Colonic mucosa (tissue), 4 donors: Measurements from ENCODE around the gene FGF19. TPM values are rescaled to one million over a fixed set of nuclear protein-coding genes. Genes with fewer than 3 reads are reported as not detected.

Source experiments
- DNase-seq: peaks from one replicate; pipeline ENCODE4 v3.0.0-alpha.2; 2020
- H3K27ac ChIP-seq: fragments of 200-600 bp; one replicate; pipeline ENCODE4 v1.8.0; 2021
- H3K27me3 ChIP-seq: fragments of 200-600 bp; one replicate; pipeline ENCODE4 v1.8.0; 2021
- H3K36me3 ChIP-seq: fragments of 200-600 bp; one replicate; pipeline ENCODE4 v1.8.0; 2021
- H3K4me1 ChIP-seq: fragments of 200-600 bp; one replicate; pipeline ENCODE4 v1.8.0; 2021; ENCODE audit warnings: mild to moderate bottlenecking
- H3K4me3 ChIP-seq: fragments of 200-600 bp; one replicate; pipeline ENCODE4 v1.8.0; 2021
- H3K9ac ChIP-seq, 2 donors: one replicate each; pipeline ENCODE4 v1.7.0; 2013; ENCODE audit warnings: control low read depth in 2 of 2, low read depth in 2 of 2, low read length in 2 of 2
- H3K9me3 ChIP-seq: fragments of 200-600 bp; one replicate; pipeline ENCODE4 v1.8.0; 2021
- intact Hi-C: fragments of 100-400 bp; cut with DNase I; formaldehyde crosslinking; loops from one replicate; pipeline ENCODE4 v1.14.1; 2022
- total RNA-seq, 2 donors: library from RNA; stranded (reverse); fragmentation: NEBNext Ultra II Directional in 1 of 2; extraction: Animal tissue kit (Norgen Biotek cat#: 25700) in 1 of 2; gene quantifications; one replicate each; pipeline ENCODE4 v1.2.1, GENCODE V29; 2021
- TF ChIP-seq, protein P1 (sequence below): fragments of 200-600 bp; IDR thresholded peaks from one replicate; pipeline ENCODE4 v1.8.0; 2022; ENCODE audit warnings: antibody characterized with exemption, mild to moderate bottlenecking
- donor health status: healthy.
- donor health status: DM: no; HTN: no; CAD: no.
- donor health status: DM: no; HTN: no; CAD: no.

Gene FGF19
- total RNA-seq, 2 donors from 2014 or later = 0.22 TPM; not detected in 1

DNA sequence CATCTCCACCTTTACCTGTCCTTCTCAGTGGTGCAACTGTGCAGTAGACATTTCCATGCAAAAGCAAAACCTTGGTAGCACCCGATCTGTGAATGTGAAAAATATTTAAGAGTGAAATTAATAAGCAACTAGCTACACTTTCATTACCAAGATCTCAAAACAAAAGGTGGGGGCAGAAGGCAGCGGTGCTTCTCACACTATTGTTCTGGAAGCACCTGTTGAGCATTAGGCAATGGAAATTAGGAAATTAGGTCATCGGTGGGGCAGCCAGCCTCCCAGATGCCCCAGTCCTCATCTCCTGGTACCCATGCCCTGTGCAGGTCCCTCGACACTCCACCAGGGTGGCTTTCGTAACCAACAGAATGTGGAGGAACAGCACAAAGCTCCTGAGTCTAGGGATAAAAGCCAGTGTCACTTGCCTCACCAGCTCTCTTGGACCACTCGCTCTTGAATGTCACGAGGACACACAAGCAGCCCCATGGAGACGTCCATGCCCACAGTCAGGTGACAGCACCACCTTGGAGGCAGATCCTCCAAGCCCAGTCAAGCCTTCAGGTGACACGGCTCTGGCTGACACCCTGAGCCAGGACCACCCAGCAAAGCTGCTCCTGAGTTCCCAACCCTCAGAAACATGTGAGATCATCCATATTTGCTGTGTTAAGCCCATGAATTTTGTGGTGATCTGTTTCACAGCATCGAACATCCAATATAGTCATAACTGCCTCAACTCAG is 31.9 kb downstream of the FGF19 start:
- Histone ChIP-seq H3K9ac (no peak overlapping the region), H3K36me3 (no peaks in the 10 kb centered on the region), H3K9me3 (no peaks in the 10 kb centered on the region), H3K4me1 (no peaks in the 10 kb centered on the region), H3K4me3 (no peak overlapping the region), H3K27ac (no peak overlapping the region), H3K27me3 (no peaks in the 10 kb centered on the region)
- intact Hi-C loops = loop anchor here (5.0 kb wide), 1 partner anchor 570 kb away; no protein-coding TSS in a partner anchor
- no peak for DNase-seq
- TF ChIP-seq, protein P1, sequence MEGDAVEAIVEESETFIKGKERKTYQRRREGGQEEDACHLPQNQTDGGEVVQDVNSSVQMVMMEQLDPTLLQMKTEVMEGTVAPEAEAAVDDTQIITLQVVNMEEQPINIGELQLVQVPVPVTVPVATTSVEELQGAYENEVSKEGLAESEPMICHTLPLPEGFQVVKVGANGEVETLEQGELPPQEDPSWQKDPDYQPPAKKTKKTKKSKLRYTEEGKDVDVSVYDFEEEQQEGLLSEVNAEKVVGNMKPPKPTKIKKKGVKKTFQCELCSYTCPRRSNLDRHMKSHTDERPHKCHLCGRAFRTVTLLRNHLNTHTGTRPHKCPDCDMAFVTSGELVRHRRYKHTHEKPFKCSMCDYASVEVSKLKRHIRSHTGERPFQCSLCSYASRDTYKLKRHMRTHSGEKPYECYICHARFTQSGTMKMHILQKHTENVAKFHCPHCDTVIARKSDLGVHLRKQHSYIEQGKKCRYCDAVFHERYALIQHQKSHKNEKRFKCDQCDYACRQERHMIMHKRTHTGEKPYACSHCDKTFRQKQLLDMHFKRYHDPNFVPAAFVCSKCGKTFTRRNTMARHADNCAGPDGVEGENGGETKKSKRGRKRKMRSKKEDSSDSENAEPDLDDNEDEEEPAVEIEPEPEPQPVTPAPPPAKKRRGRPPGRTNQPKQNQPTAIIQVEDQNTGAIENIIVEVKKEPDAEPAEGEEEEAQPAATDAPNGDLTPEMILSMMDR = no peak

DNA sequence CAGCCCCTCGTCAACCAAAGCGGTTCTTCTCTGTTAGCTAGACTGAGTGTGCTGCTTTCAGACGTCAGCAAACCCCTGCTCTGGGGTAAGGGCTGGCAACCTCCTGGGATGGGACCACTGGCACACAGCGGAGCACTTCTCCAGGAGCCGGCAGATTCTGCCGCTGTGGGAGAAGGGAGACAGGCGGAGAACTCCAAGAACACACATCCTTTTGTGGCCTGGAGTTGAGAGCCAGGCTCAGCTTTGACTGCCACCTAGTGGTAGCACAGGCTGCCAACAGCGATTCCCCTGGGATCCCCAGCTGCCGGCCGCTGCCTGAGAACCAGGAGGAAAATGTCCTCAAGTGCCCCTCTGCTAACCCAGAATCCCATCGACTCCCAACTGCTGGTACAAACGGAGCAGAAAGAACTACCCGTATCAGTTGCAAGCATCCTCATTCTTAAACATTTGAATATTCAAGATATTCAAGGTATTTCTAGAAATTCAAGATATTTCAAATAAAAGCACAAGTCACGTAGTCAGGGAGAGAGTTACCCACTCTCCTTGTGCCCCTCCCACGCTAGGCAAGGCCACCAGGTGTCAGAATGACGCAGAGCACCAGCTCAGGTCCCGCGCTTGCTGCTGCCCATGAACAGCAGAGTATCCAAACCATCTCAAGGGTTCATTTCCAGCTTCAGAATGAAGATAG is 33.5 kb downstream of the FGF19 start:
- H3K36me3 ChIP-seq = no peaks in the 10 kb centered on the region
- no peaks in the 10 kb centered on the region for H3K27me3 ChIP-seq
- intact Hi-C loops = loop anchor here (5.0 kb wide), 1 partner anchor 568 kb away; no protein-coding TSS in a partner anchor
- no peak overlapping the region for H3K27ac ChIP-seq
- TF ChIP-seq, protein P1 = peak; percentile 97
- peak; percentile 79 for DNase-seq
- H3K9me3 ChIP-seq = no peaks in the 10 kb centered on the region
- no peak overlapping the region for H3K4me3 ChIP-seq
- H3K4me1 ChIP-seq = no peaks in the 10 kb centered on the region
- H3K9ac ChIP-seq = peak overlapping the region in 1 of 2 donors; percentile 40

DNA sequence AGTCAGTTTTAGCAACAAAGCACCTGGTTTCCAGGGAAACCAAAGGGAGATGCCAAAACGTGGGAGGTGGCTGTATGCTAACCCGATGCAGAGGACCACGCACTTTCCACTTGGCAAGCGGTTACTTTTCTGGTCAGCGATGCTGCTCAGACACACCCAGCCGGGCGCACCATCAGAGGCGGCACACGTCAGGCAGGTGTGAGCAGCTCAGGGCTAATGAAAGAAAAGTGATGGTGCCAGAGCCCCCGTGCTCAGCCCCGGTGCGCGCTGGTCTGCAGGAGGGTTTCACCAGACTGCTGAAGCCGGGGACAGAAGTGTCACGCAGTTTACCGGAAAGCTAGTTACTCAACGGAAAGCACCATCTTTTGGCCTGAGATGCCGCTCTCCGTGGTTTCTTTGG is 34.3 kb downstream of the FGF19 start:
- no peak overlapping the region for H3K4me3 ChIP-seq
- no peaks in the 10 kb centered on the region for H3K9me3 ChIP-seq
- H3K36me3 ChIP-seq = no peaks in the 10 kb centered on the region
- H3K9ac ChIP-seq = no peak overlapping the region
- H3K27ac ChIP-seq = no peak overlapping the region
- H3K4me1 ChIP-seq = no peaks in the 10 kb centered on the region
- intact Hi-C loops = no loop called here
- no peaks in the 10 kb centered on the region for H3K27me3 ChIP-seq
- TF ChIP-seq, protein P1 = no peak
- DNase-seq = no peak

DNA sequence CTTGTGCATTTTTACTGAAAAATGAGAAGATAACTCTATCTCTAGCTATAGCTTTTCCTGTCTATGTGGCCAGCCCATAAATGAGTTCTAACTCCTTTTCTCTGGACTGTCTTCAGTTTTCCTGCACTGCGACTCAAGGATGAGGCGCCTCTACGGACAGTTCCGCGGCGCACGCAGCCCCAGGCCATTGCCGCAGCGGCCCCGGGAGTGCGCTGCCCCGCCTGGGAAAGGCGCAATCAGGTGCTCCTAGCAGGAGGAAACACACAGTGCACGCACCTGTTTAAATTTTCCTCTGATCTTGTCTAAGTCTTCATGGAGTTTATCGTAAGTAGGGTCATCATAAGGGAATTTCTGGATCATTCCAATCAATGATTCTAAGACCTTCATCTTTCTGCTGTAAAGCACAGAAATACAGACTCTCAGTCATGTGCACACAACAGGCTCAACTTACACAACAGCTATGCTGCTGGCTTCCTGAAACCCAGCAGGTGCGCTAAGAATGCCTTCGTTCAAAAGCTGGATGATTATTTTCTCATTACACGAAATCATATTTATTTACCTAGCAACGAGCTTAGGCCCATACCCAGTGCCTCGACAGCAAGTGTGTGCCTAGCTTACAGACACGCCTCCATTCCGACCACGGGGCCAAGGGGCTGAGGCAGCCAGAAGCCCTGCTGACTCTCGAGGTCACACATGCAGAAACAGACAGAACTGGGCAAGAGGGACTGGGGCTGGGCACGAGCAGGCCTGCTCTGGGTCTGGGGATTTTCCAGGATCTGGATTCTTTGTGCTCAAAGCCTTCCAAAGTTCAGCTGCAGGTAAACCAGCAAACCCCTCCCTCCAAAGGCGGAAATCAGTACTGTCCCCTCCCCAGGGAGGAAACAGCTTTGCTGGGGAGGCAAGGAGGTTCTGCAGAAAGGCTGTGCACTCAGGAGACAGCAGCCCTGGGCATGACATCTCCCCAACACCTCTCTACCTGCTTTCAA is 35.9 kb downstream of the FGF19 start:
- intact Hi-C loops = no loop called here
- H3K4me1 ChIP-seq = no peaks in the 10 kb centered on the region
- H3K27me3 ChIP-seq = no peaks in the 10 kb centered on the region
- H3K36me3 ChIP-seq = no peaks in the 10 kb centered on the region
- DNase-seq = no peak
- no peak overlapping the region for H3K4me3 ChIP-seq
- no peak overlapping the region for H3K27ac ChIP-seq
- H3K9me3 ChIP-seq = no peaks in the 10 kb centered on the region
- no peak overlapping the region for H3K9ac ChIP-seq
- TF ChIP-seq, protein P1 = no peak
